Activated CD4-positive, CD25-positive, alpha-beta regulatory T cell treated with anti-CD3 and anti-CD28 coated beads, Interleukin-2, amount 50 U/mL, for 16 hours (primary cell): Measurements from ENCODE around the gene TARM1.

Experiments used
- DNase-seq: peaks from one replicate; pipeline ENCODE4 v3.0.0-alpha.2; 2020; ENCODE audit warnings: low read depth, low spot score

Gene TARM1

GRCh38 chr19:54035215-54036178 is 45.7 kb downstream of the TARM1 start:
- no peak for DNase-seq

DNA sequence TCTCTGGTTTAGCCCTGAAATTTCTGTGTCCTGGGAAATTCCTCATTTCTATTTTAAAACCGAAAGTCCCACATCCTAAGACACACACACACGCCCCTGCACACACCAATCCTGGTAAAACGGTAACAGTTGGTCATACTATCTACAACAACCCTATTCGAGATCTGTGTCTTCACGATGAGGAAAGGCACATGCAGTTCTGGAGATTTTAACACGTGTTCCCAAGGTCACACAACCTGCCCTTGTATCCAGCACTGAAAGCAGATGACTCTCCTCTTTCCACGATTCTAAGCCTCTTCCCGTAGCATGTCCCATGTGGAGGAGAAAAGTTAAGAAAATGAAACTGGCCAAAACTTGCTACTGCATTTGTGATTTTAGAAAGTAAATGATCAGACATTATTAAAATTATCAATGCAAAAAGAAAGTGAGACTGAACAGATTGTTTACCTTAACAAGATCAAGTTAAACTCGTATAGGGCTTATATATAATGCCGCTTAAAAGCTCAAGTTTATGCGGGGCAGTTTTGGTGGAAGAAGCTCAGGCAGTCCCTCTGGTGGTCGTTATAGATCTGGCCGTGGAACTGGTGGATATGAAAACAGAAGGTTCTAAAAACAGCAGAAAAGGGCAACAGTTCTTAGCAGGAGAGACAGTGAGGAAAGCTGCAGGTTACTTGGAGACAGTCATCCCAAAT is 50.1 kb downstream of the TARM1 start:
- DNase-seq: no peak

GRCh38 chr19:54029930-54030490 is 51.2 kb downstream of the TARM1 start:
- DNase-seq: peak; percentile 30

- no peak for DNase-seq
These were observed 51.9 kb downstream of the TARM1 start for GRCh38 chr19:54029301-54029700.

GRCh38 chr19:54026656-54027055 is 54.5 kb downstream of the TARM1 start:
- DNase-seq: no peak

GRCh38 chr19:54024660-54025059 is 56.5 kb downstream of the TARM1 start:
- DNase-seq: no peak

GRCh38 chr19:54023191-54023590 is 58.0 kb downstream of the TARM1 start:
- DNase-seq: no peak

- no peak for DNase-seq
These were observed 59.2 kb downstream of the TARM1 start for GRCh38 chr19:54021932-54022331.

GRCh38 chr19:54021363-54021762 is 59.8 kb downstream of the TARM1 start:
- no peak for DNase-seq
